HG03280 (cell line): Measurements from ENCODE around the gene CEP164.

ENCODE experiments used
- ATAC-seq: cut with Tn5 transposase; IDR thresholded peaks from one replicate; pipeline ENCODE4 v1.9.1; 2021; ENCODE audit warnings: mild to moderate bottlenecking, moderate library complexity; ENCODE audit not compliant: unreplicated experiment

The CEP164 gene

GRCh38 chr11:117356126-117356890 lies 28.7 kb downstream of the CEP164 start:
- no peak for ATAC-seq

DNA sequence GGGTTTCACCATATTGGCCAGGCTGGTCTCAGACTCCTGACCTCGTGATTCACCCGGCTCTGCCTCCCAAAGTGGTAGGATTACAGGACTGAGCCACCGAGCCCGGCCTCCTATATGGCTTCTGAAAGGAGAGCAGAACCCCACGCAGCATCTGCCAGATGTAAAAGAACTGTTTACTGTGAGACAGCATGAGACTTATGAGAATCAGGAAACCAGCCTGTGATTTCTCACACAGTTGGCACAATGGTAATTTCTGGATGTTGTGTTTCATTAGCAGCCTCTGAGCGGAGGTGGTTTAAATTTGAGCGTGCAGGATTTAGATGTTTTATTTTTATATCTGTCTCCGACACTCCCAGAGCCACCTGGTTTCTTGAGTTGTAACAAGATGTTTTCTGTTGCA lies 33.8 kb downstream of the CEP164 start:
- ATAC-seq: no peak

DNA sequence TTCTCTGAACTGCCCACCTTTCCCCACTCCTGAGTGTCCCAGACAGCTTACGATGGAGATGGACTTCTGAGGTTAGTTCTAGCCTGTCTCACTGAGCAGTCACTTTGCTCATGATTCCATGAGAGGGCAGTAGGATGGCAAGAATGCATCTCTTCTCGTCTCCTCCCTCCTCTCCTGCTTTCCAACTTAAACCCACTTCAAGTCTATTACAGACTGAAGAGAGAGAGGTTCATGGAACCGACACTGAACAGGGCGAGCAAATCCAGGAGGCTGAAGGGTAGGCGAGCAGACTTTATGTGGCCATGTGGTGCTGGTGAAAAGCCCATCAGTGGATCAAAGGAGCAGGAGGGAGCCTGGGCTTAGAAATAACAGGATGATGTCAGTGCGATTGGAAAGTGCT lies 38.6 kb downstream of the CEP164 start:
- no peak for ATAC-seq

GRCh38 chr11:117366875-117367274 lies 39.2 kb downstream of the CEP164 start:
- ATAC-seq: no peak

DNA sequence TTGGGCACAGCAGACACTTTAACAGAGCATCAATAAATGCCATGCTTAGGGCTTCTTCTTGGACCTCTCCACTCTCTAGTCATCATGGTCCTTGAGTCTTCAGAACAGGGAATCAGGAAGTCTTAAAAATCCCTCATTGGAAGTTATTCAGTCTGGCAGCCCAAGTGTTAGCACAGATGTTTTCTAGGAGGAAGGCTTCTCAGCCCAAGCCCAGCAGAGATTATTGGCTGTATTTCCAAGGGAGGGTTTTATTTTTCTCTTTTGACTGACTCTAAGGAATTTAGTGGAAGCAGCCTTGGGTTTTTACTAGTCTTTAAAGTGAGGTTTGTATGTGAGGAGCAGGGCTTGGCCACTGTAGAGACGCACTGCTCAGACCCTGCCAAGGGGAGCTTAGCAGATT lies 41.9 kb downstream of the CEP164 start:
- ATAC-seq: no peak

GRCh38 chr11:117371453-117371852 lies 43.8 kb downstream of the CEP164 start:
- ATAC-seq: no peak

- ATAC-seq: no peak
Measured at GRCh38 chr11:117374316-117375055, 46.8 kb downstream of the CEP164 start.

- ATAC-seq: no peak
Measured at GRCh38 chr11:117375960-117376359, 48.3 kb downstream of the CEP164 start.

- ATAC-seq: no peak
Measured at GRCh38 chr11:117376517-117376916, 48.9 kb downstream of the CEP164 start.

GRCh38 chr11:117378976-117379865 lies 51.6 kb downstream of the CEP164 start:
- no peak for ATAC-seq

DNA sequence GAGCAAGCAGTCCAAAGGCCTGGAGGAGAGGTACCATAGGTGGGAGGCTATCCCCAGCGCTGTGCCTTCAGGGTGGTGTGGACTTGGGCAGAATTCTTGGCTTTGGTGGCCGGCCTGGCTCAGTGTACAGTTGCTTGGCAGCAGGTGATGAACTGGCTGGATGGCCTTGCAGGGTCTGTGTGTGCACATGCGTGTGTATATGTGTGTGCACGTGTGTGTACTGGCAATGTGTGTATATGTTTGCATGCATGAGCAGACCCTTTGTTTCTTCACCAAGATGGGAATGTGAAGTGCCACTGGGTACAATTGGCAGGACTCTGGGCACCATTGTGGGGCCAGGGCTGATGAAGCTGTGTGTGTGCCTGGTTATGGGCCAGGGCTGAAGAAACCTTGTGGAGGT lies 53.0 kb downstream of the CEP164 start:
- no peak for ATAC-seq

DNA sequence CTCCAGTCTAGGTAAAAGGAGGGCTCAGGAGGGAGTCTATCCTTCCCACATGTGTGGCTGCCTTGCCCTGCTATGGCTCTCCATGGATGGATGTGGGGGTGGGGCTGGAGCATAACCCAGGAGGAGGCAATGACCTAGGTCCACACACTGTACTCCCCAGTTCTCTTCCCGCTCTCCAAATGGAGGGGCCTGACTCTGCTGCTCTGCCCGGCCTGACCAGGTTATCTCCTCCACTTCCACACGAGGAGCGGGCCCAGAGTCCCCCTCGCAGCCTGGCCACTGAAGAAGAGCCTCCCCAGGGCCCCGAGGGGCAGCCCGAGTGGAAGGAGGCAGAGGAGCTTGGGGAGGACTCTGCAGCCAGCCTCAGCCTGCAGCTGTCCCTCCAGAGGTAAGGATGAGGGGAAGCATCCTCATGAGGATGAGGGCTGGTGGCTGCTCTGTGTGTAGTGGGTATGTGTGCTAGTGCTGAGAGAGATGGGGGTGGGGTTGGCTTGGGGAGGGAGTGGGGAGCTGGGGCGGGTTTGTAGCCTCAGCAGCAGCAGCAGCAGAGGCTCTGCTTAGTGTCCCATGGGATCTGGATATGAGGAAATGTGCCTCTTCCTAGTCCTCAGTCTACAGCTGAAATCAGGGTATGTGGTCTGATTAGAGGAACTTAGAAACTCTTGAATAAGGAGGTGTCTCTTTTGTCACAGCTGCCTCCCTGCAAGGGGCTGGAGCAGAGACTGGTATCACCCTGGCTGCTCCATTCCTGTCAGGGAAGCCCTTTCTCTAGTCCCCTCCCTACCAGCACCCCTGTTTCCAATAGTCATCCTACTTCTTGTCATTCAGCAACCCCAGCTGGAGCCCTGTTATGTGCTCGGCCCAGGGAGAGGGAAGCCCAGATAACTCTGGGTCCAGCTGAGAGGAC lies 54.1 kb downstream of the CEP164 start:
- no peak for ATAC-seq

DNA sequence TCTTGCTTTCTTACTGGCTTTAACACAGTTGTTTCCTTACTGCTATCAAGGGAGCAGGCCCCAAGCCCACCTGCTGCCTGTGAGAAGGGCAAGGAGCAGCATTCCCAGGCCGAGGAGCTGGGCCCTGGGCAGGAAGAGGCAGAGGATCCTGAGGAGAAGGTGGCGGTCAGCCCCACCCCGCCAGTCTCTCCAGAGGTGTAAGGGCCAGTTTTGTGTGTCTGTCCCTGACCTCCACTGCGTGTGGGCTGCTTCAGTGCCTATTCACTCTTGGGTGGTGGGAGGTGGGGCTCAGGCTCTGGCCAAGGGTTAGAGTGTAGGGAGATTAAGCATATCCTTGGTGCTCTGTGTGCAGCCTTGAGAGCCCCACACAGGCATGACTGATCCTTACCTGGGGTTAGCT lies 55.1 kb downstream of the CEP164 start:
- ATAC-seq: no peak

DNA sequence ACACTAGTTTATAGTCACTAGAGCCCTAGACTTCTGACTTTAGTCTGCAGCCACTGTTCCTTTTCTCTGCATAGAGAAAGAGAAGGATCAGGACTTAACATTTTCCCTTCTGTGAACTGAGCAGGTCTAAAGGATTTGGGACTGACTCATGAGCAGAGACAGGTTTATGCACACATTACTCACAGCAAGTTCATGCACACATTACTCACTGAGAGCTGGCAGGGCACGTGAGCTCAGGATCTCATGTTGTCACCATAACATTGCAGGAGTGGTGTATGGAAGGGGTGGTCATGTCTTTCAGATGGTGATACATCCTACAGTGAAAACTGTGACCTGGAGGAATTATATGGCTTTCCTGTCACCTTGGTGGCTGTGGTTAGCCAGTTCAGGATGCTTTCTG lies 56.4 kb downstream of the CEP164 start:
- ATAC-seq: no peak

GRCh38 chr11:117385471-117385870 lies 57.8 kb downstream of the CEP164 start:
- no peak for ATAC-seq

GRCh38 chr11:117385906-117386305 lies 58.3 kb downstream of the CEP164 start:
- no peak for ATAC-seq

DNA sequence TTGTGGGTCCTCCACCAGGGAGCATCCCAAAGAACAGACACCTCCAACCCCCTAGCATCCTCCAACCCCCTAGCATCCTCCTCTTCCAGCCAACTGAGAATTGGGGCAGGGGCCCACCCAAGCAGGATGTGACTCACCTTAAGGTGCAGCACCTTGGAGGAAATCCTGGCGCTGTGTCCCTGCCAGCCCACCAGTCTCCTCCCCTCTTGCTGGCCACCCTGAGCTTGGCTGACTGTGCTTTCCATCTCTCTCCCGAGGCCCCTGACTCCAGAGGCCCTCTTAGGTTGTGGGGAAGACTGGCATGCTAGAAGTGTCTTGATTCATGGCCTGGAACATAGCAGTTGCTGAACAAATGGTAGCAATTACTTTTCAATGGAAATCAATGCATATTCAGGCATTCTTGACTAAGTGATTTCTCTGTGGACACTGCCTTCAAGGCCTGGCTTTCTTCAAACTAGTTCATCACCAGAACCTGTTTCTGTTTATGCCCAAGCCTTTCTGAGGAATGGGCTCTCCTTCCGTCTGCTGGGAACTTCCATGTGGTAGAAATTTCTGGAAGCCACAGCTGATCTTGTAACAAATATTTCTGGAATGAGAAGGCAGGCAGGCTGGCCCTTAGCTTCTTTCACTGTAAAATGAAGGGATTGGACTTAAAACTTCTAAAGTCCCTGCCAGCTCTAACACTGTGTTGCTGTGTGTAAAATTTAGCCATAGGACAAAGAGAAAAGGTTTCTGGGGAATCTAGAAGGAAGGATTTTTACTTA lies 60.5 kb downstream of the CEP164 start:
- no peak for ATAC-seq

- ATAC-seq: no peak
Measured at GRCh38 chr11:117390743-117391142, 63.1 kb downstream of the CEP164 start.

DNA sequence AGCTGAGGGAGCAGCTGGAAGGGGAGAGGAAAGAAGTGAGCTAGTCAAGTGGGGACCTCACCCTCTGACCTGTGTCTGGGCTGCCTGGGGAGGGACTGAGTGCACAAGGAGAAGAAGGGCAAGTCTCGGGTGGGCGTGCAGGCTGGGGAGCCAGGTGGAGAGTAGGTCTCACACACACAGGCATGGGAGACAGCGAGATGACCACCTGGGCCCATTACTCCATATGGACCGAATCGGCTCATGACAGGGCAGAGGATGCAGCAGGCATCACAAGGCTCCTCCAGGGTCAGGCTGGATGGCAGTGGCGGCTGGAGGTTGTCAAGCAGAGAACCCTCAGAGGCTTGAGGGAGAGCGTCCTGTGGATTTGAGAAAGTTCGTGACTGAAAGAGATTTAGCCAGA lies 63.5 kb downstream of the CEP164 start:
- ATAC-seq: no peak
